Suprapubic skin (tissue), 4 donors: ENCODE data around the gene DAP.

Experiments
- CTCF ChIP-seq, 2 donors: fragments of 200-600 bp in 1 of 2; fragments of 450-650 bp in 1 of 2; sonication (generic) in 1 of 2; IDR thresholded peaks; one replicate each; pipeline ENCODE4 v1.5.1; 2016 to 2019; ENCODE audit warnings: antibody characterized with exemption in 2 of 2, mild to moderate bottlenecking in 1 of 2, moderate library complexity in 1 of 2
- EP300 ChIP-seq: sonication (generic); formaldehyde crosslinking; IDR thresholded peaks from one replicate; pipeline ENCODE4 v1.6.1; 2017; ENCODE audit warnings: antibody characterized with exemption
- POLR2AphosphoS5 ChIP-seq, 3 donors: sonication (generic); formaldehyde crosslinking; IDR thresholded peaks; one replicate each; pipeline ENCODE4 v1.6.1; 2017; ENCODE audit warnings: antibody characterized with exemption in 3 of 3

- no peak for TF ChIP-seq POLR2AphosphoS5 (IDR thresholded peaks at IDR 0.05)
- TF ChIP-seq EP300, result no peak
- no peak for TF ChIP-seq CTCF (IDR thresholded peaks at IDR 0.05)
Measured at GRCh38 chr5:10726179-10726912, 34.7 kb downstream of the DAP start.
